H1 (cell line): ENCODE measurements around the gene CD47. TPM values are rescaled to one million over a fixed set of nuclear protein-coding genes. Genes with fewer than 3 reads are reported as not detected.

ENCODE experiments used
- CHD2 ChIP-seq: IDR thresholded peaks from 2 replicates; pipeline ENCODE4 v1.6.1; 2012; ENCODE audit warnings: low read length, improper control_type of control experiment
- NANOG ChIP-seq: IDR thresholded peaks from 2 replicates; pipeline ENCODE4 v1.6.1; 2011; ENCODE audit warnings: low read length, low read depth, mild to moderate bottlenecking, inconsistent platforms; ENCODE audit not compliant: insufficient read depth, poor library complexity, severe bottlenecking
- RXRA ChIP-seq: IDR thresholded peaks from 2 replicates; pipeline ENCODE4 v1.6.1; 2011; ENCODE audit warnings: low read depth, mild to moderate bottlenecking, low read length, moderate library complexity; ENCODE audit not compliant: insufficient read depth
- SIN3A ChIP-seq, 2 experiments: IDR thresholded peaks in 1 of 2; conservative IDR thresholded peaks in 1 of 2; 2 replicates each; pipeline ENCODE4 v1.6.1; 2011 to 2012; ENCODE audit warnings: low read length in 2 of 2, improper control_type of control experiment in 1 of 2, low read depth in 1 of 2, mild to moderate bottlenecking in 1 of 2
- TAF7 ChIP-seq: optimal IDR thresholded peaks from 2 replicates; pipeline ENCODE3; 2011; ENCODE audit warnings: low read depth, mild to moderate bottlenecking, inconsistent platforms, low read length, moderate library complexity, borderline replicate concordance
- TEAD4 ChIP-seq: IDR thresholded peaks from 2 replicates; pipeline ENCODE4 v1.6.1; 2012; ENCODE audit warnings: low read depth, low read length, inconsistent platforms, mixed read lengths
- YY1 ChIP-seq: IDR thresholded peaks from 2 replicates; pipeline ENCODE4 v1.6.1; 2011; ENCODE audit warnings: low read depth, mild to moderate bottlenecking, low read length
- polyA plus RNA-seq, 7 experiments: library from polyadenylated mRNA; depleted of rRNA in 3 of 7; stranded (reverse) in 5 of 7; unstranded in 2 of 7; fragments of >200 nt in 5 of 7; fragments of 200-250 nt in 2 of 7; gene quantifications; 1 replicate in 5 of 7; 2 replicates in 1 of 7; 4 replicates in 1 of 7; pipeline versions ENCODE4 v1.2.1 to v1.2.3, GENCODE V29; 2011 to 2013; ENCODE audit warnings: missing spikeins in 2 of 7, mixed read lengths in 2 of 7
- total RNA-seq: library from RNA; stranded (reverse); fragmentation: NEBNext Ultra II Directional; extraction: Animal tissue kit (Norgen Biotek cat#: 25700); gene quantifications from 2 replicates; pipeline ENCODE4 v1.2.1, GENCODE V29; 2021

CD47 gene
- total and polyA plus RNA-seq, 2 of the 8 experiments (the other 6 are each of a cell fraction or from before 2014, with no cell fraction given): 14.4 to 19.3 TPM

GRCh38 chr3:108036984-108037741, 53.7 kb downstream of the CD47 start (continued):
- TF ChIP-seq TAF7: no peak
- TF ChIP-seq SIN3A (conservative IDR thresholded peaks at IDR 0.05 in 1 of 2, IDR thresholded peaks at IDR 0.05 in 1 of 2; ENCODE audit: low read depth in 1 of 2, low read length in 2 of 2): no peak
- TF ChIP-seq CHD2: no peak
- TF ChIP-seq NANOG: no peak
- TF ChIP-seq TEAD4: no peak
- TF ChIP-seq RXRA: no peak
- no peak for TF ChIP-seq YY1
- TF ChIP-seq, all 59 proteins: peak for 0
